Measurements from ENCODE around the gene SP2. TPM values are rescaled to one million over a fixed set of nuclear protein-coding genes. Genes with fewer than 3 reads are reported as not detected.

The SP2 gene
- total RNA-seq, 3 donors from 2014 or later = 21.7 to 24.2 (median 21.7) TPM

GRCh38 chr17:47891545-47892088, 4.4 kb upstream of the SP2 start:
- H3K36me3 ChIP-seq (ENCODE audit: low read depth) = peaks cover 3% of the 10 kb centered on the region
- no peak overlapping the region for H3K4me3 ChIP-seq
- DNase-seq (no peak), ATAC-seq (no peak)
- no peaks in the 10 kb centered on the region for H3K9me3 ChIP-seq
- TF ChIP-seq CTCF (IDR thresholded peaks at IDR 0.05) = no peak
- intact Hi-C loops (cut with DNase I, micrococcal nuclease) = loop anchor here (2.0 to 5.0 kb wide), 2 partner anchors 49 to 51 kb away; partner anchors contain the start of gene SCRN2 (in 2 of the 2)
- peaks cover 5% of the 10 kb centered on the region for H3K4me1 ChIP-seq (ENCODE audit: low read depth)

- intact Hi-C loops (cut with DNase I, micrococcal nuclease) = loop anchor here in 1 of 2 donors (5.0 kb wide), 1 partner anchor 52 kb away; the partner anchor contains the start of gene SCRN2
- H3K4me1 ChIP-seq (ENCODE audit: low read depth) = peaks cover 12% of the 10 kb centered on the region
- H3K9me3 ChIP-seq = no peaks in the 10 kb centered on the region
- peaks cover 3% of the 10 kb centered on the region for H3K36me3 ChIP-seq (ENCODE audit: low read depth)
- ATAC-seq (no peak), DNase-seq (no peak)
- H3K4me3 ChIP-seq = peak overlapping the region; percentile 58
- TF ChIP-seq CTCF (IDR thresholded peaks at IDR 0.05) = no peak
Measured at GRCh38 chr17:47894498-47895346, 1.3 kb upstream of the SP2 start.

- H3K9me3 ChIP-seq = no peaks in the 10 kb centered on the region
- peak overlapping the region; percentile 58 for H3K4me3 ChIP-seq
- ATAC-seq (peak; percentile 3), DNase-seq (peak in 2 of 3 donors; percentile 62 to 64)
- peaks cover 12% of the 10 kb centered on the region for H3K4me1 ChIP-seq (ENCODE audit: low read depth)
- H3K36me3 ChIP-seq (ENCODE audit: low read depth) = peaks cover 3% of the 10 kb centered on the region
- intact Hi-C loops (cut with DNase I, micrococcal nuclease) = no loop called here
- no peak for TF ChIP-seq CTCF (IDR thresholded peaks at IDR 0.05)
Measured at GRCh38 chr17:47895347-47895855, 635 bp upstream of the SP2 start.

- H3K9me3 ChIP-seq = no peaks in the 10 kb centered on the region
- DNase-seq (no peak), ATAC-seq (no peak)
- peaks cover 3% of the 10 kb centered on the region for H3K36me3 ChIP-seq (ENCODE audit: low read depth)
- H3K4me1 ChIP-seq (ENCODE audit: low read depth) = peaks cover 12% of the 10 kb centered on the region
- intact Hi-C loops (cut with DNase I, micrococcal nuclease) = no loop called here
- peak overlapping the region; percentile 77 for H3K4me3 ChIP-seq
- no peak for TF ChIP-seq CTCF (IDR thresholded peaks at IDR 0.05)
Measured at GRCh38 chr17:47896672-47897490, 845 bp downstream of the SP2 start.

GRCh38 chr17:47897561-47897960, 1.5 kb downstream of the SP2 start:
- Histone ChIP-seq H3K36me3 (ENCODE audit: low read depth) (peaks cover 3% of the 10 kb centered on the region), H3K4me1 (ENCODE audit: low read depth) (peaks cover 12% of the 10 kb centered on the region), H3K4me3 (no peak overlapping the region), H3K9me3 (no peaks in the 10 kb centered on the region)
- DNase-seq (no peak), ATAC-seq (no peak)
- intact Hi-C loops (cut with DNase I, micrococcal nuclease) = no loop called here
- TF ChIP-seq CTCF (IDR thresholded peaks at IDR 0.05) = no peak

Measured in mucosa of descending colon (tissue), 3 donors.